ENCODE data around the gene FAM149A.

DNA sequence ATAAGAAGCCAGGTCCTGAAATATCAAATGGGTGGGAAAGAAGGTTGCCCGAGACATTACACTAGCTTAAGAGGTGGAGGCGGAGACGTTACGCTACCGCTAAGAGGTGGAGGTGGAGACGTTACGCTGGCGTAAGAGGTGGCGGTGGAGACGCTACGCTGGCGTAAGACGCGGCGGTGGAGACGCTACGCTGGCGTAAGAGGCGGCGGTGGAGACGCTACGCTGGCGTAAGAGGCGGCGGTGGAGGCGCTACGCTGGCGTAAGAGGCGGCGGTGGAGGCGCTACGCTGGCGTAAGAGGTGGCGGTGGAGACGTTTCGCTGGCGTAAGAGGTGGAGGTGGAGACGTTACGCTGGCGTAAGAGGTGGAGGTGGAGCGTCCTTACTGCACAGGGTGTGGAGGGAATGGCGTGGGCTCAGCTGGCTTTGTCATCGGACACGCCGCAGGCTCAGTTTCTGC, 99.6 kb downstream of the FAM149A start:
- TF ChIP-seq CTCF (IDR thresholded peaks at IDR 0.05; ENCODE audit: low read length), result no peak
- TF ChIP-seq EZH2 (optimal IDR thresholded peaks at IDR 0.05; ENCODE audit: low read depth, low read length), result no peak
- no peak for TF ChIP-seq EZH2phosphoT487 (IDR thresholded peaks at IDR 0.05; ENCODE audit: low read length)
